ENCODE measurements around the gene CLDN5.

Gene CLDN5

DNA sequence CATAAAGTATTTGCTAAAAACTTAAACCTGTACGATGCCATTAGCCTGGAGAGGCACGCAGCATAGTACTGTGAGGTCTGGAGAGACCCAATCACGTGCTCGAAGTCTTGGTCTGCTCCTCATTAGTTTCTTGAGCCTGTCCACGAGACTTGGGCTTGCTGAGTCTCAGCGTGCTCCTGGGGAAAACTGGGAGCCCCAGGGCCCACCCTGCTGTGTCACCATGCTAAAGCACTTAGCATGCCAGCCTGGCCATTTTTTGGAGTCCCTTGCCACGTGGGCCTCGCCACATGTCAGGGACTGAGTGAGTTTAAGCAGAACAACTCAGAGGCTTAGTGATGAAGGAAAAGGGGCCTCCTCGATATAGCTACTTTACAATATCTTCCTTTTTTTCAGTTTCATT, 41.9 kb downstream of the CLDN5 start:
- DNase-seq (ENCODE audit: low spot score) (no peak), ATAC-seq (ENCODE audit: low read depth) (no peak)
- peak overlapping the region; percentile 99 for H3K27ac ChIP-seq (ENCODE audit: poor library complexity, severe bottlenecking)
- H3K36me3 ChIP-seq (ENCODE audit: low read depth): peaks cover 63% of the 10 kb centered on the region
- no peaks in the 10 kb centered on the region for H3K9me3 ChIP-seq (ENCODE audit: severe bottlenecking)
- TF ChIP-seq, protein P1, sequence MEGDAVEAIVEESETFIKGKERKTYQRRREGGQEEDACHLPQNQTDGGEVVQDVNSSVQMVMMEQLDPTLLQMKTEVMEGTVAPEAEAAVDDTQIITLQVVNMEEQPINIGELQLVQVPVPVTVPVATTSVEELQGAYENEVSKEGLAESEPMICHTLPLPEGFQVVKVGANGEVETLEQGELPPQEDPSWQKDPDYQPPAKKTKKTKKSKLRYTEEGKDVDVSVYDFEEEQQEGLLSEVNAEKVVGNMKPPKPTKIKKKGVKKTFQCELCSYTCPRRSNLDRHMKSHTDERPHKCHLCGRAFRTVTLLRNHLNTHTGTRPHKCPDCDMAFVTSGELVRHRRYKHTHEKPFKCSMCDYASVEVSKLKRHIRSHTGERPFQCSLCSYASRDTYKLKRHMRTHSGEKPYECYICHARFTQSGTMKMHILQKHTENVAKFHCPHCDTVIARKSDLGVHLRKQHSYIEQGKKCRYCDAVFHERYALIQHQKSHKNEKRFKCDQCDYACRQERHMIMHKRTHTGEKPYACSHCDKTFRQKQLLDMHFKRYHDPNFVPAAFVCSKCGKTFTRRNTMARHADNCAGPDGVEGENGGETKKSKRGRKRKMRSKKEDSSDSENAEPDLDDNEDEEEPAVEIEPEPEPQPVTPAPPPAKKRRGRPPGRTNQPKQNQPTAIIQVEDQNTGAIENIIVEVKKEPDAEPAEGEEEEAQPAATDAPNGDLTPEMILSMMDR (IDR thresholded peaks at IDR 0.05; ENCODE audit: poor library complexity, severe bottlenecking): no peak
- no peak overlapping the region for H3K4me3 ChIP-seq (ENCODE audit: severe bottlenecking)
- H3K27me3 ChIP-seq (ENCODE audit: insufficient read depth, poor library complexity, severe bottlenecking): no peaks in the 10 kb centered on the region
- H3K4me1 ChIP-seq (ENCODE audit: insufficient read depth, poor library complexity, severe bottlenecking): peaks cover 30% of the 10 kb centered on the region

DNA sequence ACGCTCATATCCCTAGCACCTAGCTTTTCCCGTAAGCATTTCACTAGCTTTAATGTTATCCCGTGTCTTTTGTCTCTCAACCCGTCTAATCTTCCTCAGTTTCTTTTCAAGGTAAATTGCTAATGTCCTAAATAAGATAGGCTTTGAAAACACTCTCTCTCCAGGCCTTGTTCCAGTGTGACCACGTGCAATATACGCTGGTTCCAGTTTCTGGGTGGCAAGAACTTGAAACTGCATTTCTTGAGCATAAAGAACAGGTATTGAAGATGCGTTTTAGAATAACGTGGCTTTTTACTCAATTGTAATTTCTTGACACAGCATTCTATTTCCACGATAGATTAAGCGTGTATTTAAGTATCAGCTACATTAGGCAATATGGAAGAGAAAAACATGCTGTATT, 43.4 kb downstream of the CLDN5 start:
- no peak for DNase-seq (ENCODE audit: low spot score)
- TF ChIP-seq, protein P1 (IDR thresholded peaks at IDR 0.05; ENCODE audit: poor library complexity, severe bottlenecking): no peak
- peaks cover 33% of the 10 kb centered on the region for H3K4me1 ChIP-seq (ENCODE audit: insufficient read depth, poor library complexity, severe bottlenecking)
- peak overlapping the region; percentile 99 for H3K27ac ChIP-seq (ENCODE audit: poor library complexity, severe bottlenecking)
- H3K27me3 ChIP-seq (ENCODE audit: insufficient read depth, poor library complexity, severe bottlenecking): no peaks in the 10 kb centered on the region
- ATAC-seq (ENCODE audit: low read depth): no peak
- H3K4me3 ChIP-seq (ENCODE audit: severe bottlenecking): peak overlapping the region; percentile 66
- H3K9me3 ChIP-seq (ENCODE audit: severe bottlenecking): no peaks in the 10 kb centered on the region
- peaks cover 54% of the 10 kb centered on the region for H3K36me3 ChIP-seq (ENCODE audit: low read depth)

- peak overlapping the region; percentile 66 for H3K4me3 ChIP-seq (ENCODE audit: severe bottlenecking)
- H3K27ac ChIP-seq (ENCODE audit: poor library complexity, severe bottlenecking): peak overlapping the region; percentile 99
- H3K36me3 ChIP-seq (ENCODE audit: low read depth): peaks cover 51% of the 10 kb centered on the region
- ATAC-seq (ENCODE audit: low read depth) (no peak), DNase-seq (ENCODE audit: low spot score) (no peak)
- H3K4me1 ChIP-seq (ENCODE audit: insufficient read depth, poor library complexity, severe bottlenecking): peaks cover 33% of the 10 kb centered on the region
- no peaks in the 10 kb centered on the region for H3K27me3 ChIP-seq (ENCODE audit: insufficient read depth, poor library complexity, severe bottlenecking)
- H3K9me3 ChIP-seq (ENCODE audit: severe bottlenecking): no peaks in the 10 kb centered on the region
- TF ChIP-seq, protein P1 (IDR thresholded peaks at IDR 0.05; ENCODE audit: poor library complexity, severe bottlenecking): no peak
Observed at GRCh38 chr22:19480173-19480568, 44.0 kb downstream of the CLDN5 start.

GRCh38 chr22:19479355-19480172, 44.6 kb downstream of the CLDN5 start, which contains the start of gene CDC45:
TSS of gene CDC45 (plus strand) at chr22:19479920. CDS start at chr22:19479969, 49 bp downstream.
- TF ChIP-seq, protein P1 (IDR thresholded peaks at IDR 0.05; ENCODE audit: poor library complexity, severe bottlenecking): no peak
- peak within 1 kb of the TSS; percentile 66 for H3K4me3 ChIP-seq (ENCODE audit: severe bottlenecking)
- ATAC-seq (ENCODE audit: low read depth): peak; percentile 86
- no peaks in the 10 kb centered on the region for H3K27me3 ChIP-seq (ENCODE audit: insufficient read depth, poor library complexity, severe bottlenecking)
- peaks cover 52% of the 10 kb centered on the region for H3K36me3 ChIP-seq (ENCODE audit: low read depth)
- peak within 1 kb of the TSS; percentile 99 for H3K27ac ChIP-seq (ENCODE audit: poor library complexity, severe bottlenecking)
- H3K9me3 ChIP-seq (ENCODE audit: severe bottlenecking): no peaks in the 10 kb centered on the region
- peak; percentile 95 for DNase-seq (ENCODE audit: low spot score)
- H3K4me1 ChIP-seq (ENCODE audit: insufficient read depth, poor library complexity, severe bottlenecking): peaks cover 33% of the 10 kb centered on the region

DNA sequence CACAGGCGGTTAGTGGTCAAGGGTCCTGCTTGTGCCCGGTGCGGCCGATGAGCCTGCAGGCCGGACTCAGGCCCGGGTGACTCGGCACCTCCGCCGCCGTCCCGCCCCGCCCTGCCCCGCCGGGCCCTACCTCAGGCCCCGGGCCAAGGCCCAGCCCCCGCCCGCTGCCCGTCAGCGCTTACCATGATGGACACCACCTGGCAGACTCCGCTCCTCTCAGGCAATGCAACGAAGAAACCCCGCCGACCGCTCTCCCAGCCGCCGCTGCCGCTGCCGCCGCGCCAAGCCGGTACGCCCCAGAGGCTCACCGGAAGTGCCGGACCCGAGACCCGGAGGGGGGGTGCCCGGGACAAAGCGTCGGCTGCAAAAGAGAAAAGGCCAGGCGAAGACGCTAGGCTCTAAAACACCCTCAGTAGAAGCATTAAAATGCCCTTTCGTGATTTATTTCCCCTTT, 45.3 kb downstream of the CLDN5 start, which contains the start of gene UFD1:
TSS of gene UFD1 (minus strand) at position 293 of the 454 bp plus-strand sequence. CDS start at position 185, 108 bp downstream.
- peak; percentile 52 for ATAC-seq (ENCODE audit: low read depth)
- H3K36me3 ChIP-seq (ENCODE audit: low read depth): peaks cover 52% of the 10 kb centered on the region
- H3K9me3 ChIP-seq (ENCODE audit: severe bottlenecking): no peaks in the 10 kb centered on the region
- H3K4me3 ChIP-seq (ENCODE audit: severe bottlenecking): peak within 1 kb of the TSS; percentile 66
- H3K27ac ChIP-seq (ENCODE audit: poor library complexity, severe bottlenecking): peak within 1 kb of the TSS; percentile 99
- peaks cover 31% of the 10 kb centered on the region for H3K4me1 ChIP-seq (ENCODE audit: insufficient read depth, poor library complexity, severe bottlenecking)
- no peaks in the 10 kb centered on the region for H3K27me3 ChIP-seq (ENCODE audit: insufficient read depth, poor library complexity, severe bottlenecking)
- TF ChIP-seq, protein P1 (IDR thresholded peaks at IDR 0.05; ENCODE audit: poor library complexity, severe bottlenecking): no peak
- peak; percentile 80 for DNase-seq (ENCODE audit: low spot score)
